Suprapubic skin (tissue), 3 donors: ENCODE results near the gene RANBP1.

Source experiments
- EP300 ChIP-seq: sonication (generic); formaldehyde crosslinking; IDR thresholded peaks from one replicate; pipeline ENCODE4 v1.6.1; 2017; ENCODE audit warnings: antibody characterized with exemption
- POLR2A ChIP-seq, 2 donors: fragments of 450-650 bp; IDR thresholded peaks; one replicate each; pipeline ENCODE4 v1.6.1; 2017; ENCODE audit warnings: antibody characterized with exemption in 2 of 2, mild to moderate bottlenecking in 2 of 2, moderate library complexity in 2 of 2
- TF ChIP-seq, protein P1 (sequence below), 2 donors: fragments of 200-600 bp in 1 of 2; fragments of 450-650 bp in 1 of 2; sonication (generic) in 1 of 2; IDR thresholded peaks; one replicate each; pipeline ENCODE4 v1.5.1; 2016 to 2019; ENCODE audit warnings: antibody characterized with exemption in 2 of 2, mild to moderate bottlenecking in 1 of 2, moderate library complexity in 1 of 2

DNA sequence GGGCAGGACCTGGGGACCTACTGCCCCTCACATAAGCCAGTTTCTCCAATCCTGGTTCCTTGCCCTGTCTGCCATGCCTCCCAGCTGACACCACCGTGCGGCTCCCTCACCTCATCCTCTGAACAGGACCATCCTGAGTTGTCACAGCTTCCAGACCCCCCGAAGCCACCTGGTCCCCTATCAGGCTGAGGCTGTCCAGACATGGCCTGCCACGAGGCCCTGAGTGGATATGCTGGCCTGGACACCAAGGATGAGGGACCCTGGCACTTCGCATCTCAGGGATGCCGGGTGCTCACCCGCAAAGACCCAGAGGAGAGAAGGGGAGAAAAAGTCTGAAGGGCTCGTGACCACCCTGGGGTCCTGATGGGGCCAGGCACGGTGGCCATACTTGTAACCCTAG is 50.8 kb downstream of the RANBP1 start:
- TF ChIP-seq POLR2A (IDR thresholded peaks at IDR 0.05) (no peak), EP300 (no peak)
- TF ChIP-seq, protein P1, sequence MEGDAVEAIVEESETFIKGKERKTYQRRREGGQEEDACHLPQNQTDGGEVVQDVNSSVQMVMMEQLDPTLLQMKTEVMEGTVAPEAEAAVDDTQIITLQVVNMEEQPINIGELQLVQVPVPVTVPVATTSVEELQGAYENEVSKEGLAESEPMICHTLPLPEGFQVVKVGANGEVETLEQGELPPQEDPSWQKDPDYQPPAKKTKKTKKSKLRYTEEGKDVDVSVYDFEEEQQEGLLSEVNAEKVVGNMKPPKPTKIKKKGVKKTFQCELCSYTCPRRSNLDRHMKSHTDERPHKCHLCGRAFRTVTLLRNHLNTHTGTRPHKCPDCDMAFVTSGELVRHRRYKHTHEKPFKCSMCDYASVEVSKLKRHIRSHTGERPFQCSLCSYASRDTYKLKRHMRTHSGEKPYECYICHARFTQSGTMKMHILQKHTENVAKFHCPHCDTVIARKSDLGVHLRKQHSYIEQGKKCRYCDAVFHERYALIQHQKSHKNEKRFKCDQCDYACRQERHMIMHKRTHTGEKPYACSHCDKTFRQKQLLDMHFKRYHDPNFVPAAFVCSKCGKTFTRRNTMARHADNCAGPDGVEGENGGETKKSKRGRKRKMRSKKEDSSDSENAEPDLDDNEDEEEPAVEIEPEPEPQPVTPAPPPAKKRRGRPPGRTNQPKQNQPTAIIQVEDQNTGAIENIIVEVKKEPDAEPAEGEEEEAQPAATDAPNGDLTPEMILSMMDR (IDR thresholded peaks at IDR 0.05): no peak
